ENCODE results near the gene DMAC1.

The DMAC1 gene

GRCh38 chr9:7777771-7778170, 21.8 kb downstream of the DMAC1 start:
- CTCF ChIA-PET, result no interaction called here
- TF ChIP-seq ARNT (IDR thresholded peaks at IDR 0.05) (no peak), LEF1 (IDR thresholded peaks at IDR 0.05; ENCODE audit: borderline replicate concordance) (no peak), CTBP1 (IDR thresholded peaks at IDR 0.05; ENCODE audit: borderline replicate concordance) (no peak), TARDBP (IDR thresholded peaks at IDR 0.05) (no peak), SP1 (IDR thresholded peaks at IDR 0.05) (no peak), NFRKB (IDR thresholded peaks at IDR 0.05) (no peak), HDGF (IDR thresholded peaks at IDR 0.05; ENCODE audit: borderline replicate concordance) (no peak)
- POLR2A ChIA-PET, result no interaction called here
- no peak for DNase-seq (ENCODE audit: extremely low spot score)

- TF ChIP-seq FOXA1 (IDR thresholded peaks at IDR 0.05) (no peak), ARNT (IDR thresholded peaks at IDR 0.05) (no peak), SP1 (IDR thresholded peaks at IDR 0.05) (no peak), LEF1 (IDR thresholded peaks at IDR 0.05; ENCODE audit: borderline replicate concordance) (no peak)
Observed at GRCh38 chr9:7770111-7770510, 29.5 kb downstream of the DMAC1 start.

GRCh38 chr9:7762600-7762999, 37.0 kb downstream of the DMAC1 start:
- TF ChIP-seq FOXK2 (IDR thresholded peaks at IDR 0.05) (no peak), LEF1 (IDR thresholded peaks at IDR 0.05; ENCODE audit: borderline replicate concordance) (no peak), ARNT (IDR thresholded peaks at IDR 0.05) (no peak), ZNF384 (IDR thresholded peaks at IDR 0.05) (no peak), TARDBP (IDR thresholded peaks at IDR 0.05) (no peak), L3MBTL2 (conservative IDR thresholded peaks at IDR 0.05) (no peak), FOXM1 (IDR thresholded peaks at IDR 0.05; ENCODE audit: borderline replicate concordance) (no peak), SP1 (IDR thresholded peaks at IDR 0.05) (no peak), ELF4 (IDR thresholded peaks at IDR 0.05) (no peak), HDGF (IDR thresholded peaks at IDR 0.05; ENCODE audit: borderline replicate concordance) (no peak), SUZ12 (IDR thresholded peaks at IDR 0.05) (no peak), NFRKB (IDR thresholded peaks at IDR 0.05) (no peak), PKNOX1 (IDR thresholded peaks at IDR 0.05) (no peak), BHLHE40 (IDR thresholded peaks at IDR 0.05; ENCODE audit: borderline replicate concordance) (no peak), CTBP1 (IDR thresholded peaks at IDR 0.05; ENCODE audit: borderline replicate concordance) (no peak), FOXA1 (IDR thresholded peaks at IDR 0.05) (no peak)
- DNase-seq (ENCODE audit: extremely low spot score), result no peak
- CTCF ChIA-PET, result no interaction called here
- POLR2A ChIA-PET, result no interaction called here

More at GRCh38 chr9:7770111-7770510, 29.5 kb downstream of the DMAC1 start:
- DNase-seq (ENCODE audit: extremely low spot score), result no peak
- POLR2A ChIA-PET, result no interaction called here
- CTCF ChIA-PET, result no interaction called here

- POLR2A ChIA-PET, result no interaction called here
- no peak for DNase-seq (ENCODE audit: extremely low spot score)
- TF ChIP-seq SP1 (IDR thresholded peaks at IDR 0.05), result no peak
- TF ChIP-seq FOXM1 (IDR thresholded peaks at IDR 0.05; ENCODE audit: borderline replicate concordance), result no peak
- TF ChIP-seq PKNOX1 (IDR thresholded peaks at IDR 0.05), result no peak
- no peak for TF ChIP-seq L3MBTL2 (conservative IDR thresholded peaks at IDR 0.05)
- no peak for TF ChIP-seq SUZ12 (IDR thresholded peaks at IDR 0.05)
- no peak for TF ChIP-seq FOXK2 (IDR thresholded peaks at IDR 0.05)
- no peak for TF ChIP-seq NFRKB (IDR thresholded peaks at IDR 0.05)
- TF ChIP-seq FOXA1 (IDR thresholded peaks at IDR 0.05), result no peak
- TF ChIP-seq HDGF (IDR thresholded peaks at IDR 0.05; ENCODE audit: borderline replicate concordance), result no peak
- no peak for TF ChIP-seq ELF4 (IDR thresholded peaks at IDR 0.05)
- TF ChIP-seq ARNT (IDR thresholded peaks at IDR 0.05), result no peak
- no peak for TF ChIP-seq ZNF384 (IDR thresholded peaks at IDR 0.05)
- no peak for TF ChIP-seq CTBP1 (IDR thresholded peaks at IDR 0.05; ENCODE audit: borderline replicate concordance)
- CTCF ChIA-PET, result no interaction called here
Observed at GRCh38 chr9:7760014-7760415, 39.6 kb downstream of the DMAC1 start.

GRCh38 chr9:7756088-7756487, 43.5 kb downstream of the DMAC1 start:
- ChIA-PET POLR2A (no interaction called here), CTCF (no interaction called here)
- no peak for TF ChIP-seq L3MBTL2 (conservative IDR thresholded peaks at IDR 0.05)
- no peak for TF ChIP-seq SUZ12 (IDR thresholded peaks at IDR 0.05)
- TF ChIP-seq FOXK2 (IDR thresholded peaks at IDR 0.05), result no peak
- TF ChIP-seq SP1 (IDR thresholded peaks at IDR 0.05), result no peak
- no peak for TF ChIP-seq FOXA1 (IDR thresholded peaks at IDR 0.05)
- DNase-seq (ENCODE audit: extremely low spot score), result no peak

- ChIA-PET CTCF (interaction anchor here (0.6 kb wide), 1 partner anchor 766 kb away, joined by 3 read pairs; no protein-coding TSS in a partner anchor), POLR2A (no interaction called here)
- DNase-seq (ENCODE audit: extremely low spot score), result no peak
- TF ChIP-seq FOXA1 (IDR thresholded peaks at IDR 0.05) (no peak), FOXK2 (IDR thresholded peaks at IDR 0.05) (no peak), ZNF384 (IDR thresholded peaks at IDR 0.05) (no peak), BHLHE40 (IDR thresholded peaks at IDR 0.05; ENCODE audit: borderline replicate concordance) (no peak), PKNOX1 (IDR thresholded peaks at IDR 0.05) (no peak), ELF4 (IDR thresholded peaks at IDR 0.05) (no peak), SUZ12 (IDR thresholded peaks at IDR 0.05) (no peak), L3MBTL2 (conservative IDR thresholded peaks at IDR 0.05) (no peak), LEF1 (IDR thresholded peaks at IDR 0.05; ENCODE audit: borderline replicate concordance) (no peak), SP1 (IDR thresholded peaks at IDR 0.05) (no peak), ARNT (IDR thresholded peaks at IDR 0.05) (no peak), TARDBP (IDR thresholded peaks at IDR 0.05) (no peak), NFRKB (IDR thresholded peaks at IDR 0.05) (no peak), FOXM1 (IDR thresholded peaks at IDR 0.05; ENCODE audit: borderline replicate concordance) (no peak), HDGF (IDR thresholded peaks at IDR 0.05; ENCODE audit: borderline replicate concordance) (no peak), CTBP1 (IDR thresholded peaks at IDR 0.05; ENCODE audit: borderline replicate concordance) (no peak)
Observed at GRCh38 chr9:7752481-7752880, 47.1 kb downstream of the DMAC1 start.
